Measurements from ENCODE around the gene RAB44. TPM values are rescaled to one million over a fixed set of nuclear protein-coding genes. Genes with fewer than 3 reads are reported as not detected.

The RAB44 gene
- total and polyA plus RNA-seq, 8 donors = 0.04 to 0.14 (median 0.09) TPM; not detected in 1

DNA sequence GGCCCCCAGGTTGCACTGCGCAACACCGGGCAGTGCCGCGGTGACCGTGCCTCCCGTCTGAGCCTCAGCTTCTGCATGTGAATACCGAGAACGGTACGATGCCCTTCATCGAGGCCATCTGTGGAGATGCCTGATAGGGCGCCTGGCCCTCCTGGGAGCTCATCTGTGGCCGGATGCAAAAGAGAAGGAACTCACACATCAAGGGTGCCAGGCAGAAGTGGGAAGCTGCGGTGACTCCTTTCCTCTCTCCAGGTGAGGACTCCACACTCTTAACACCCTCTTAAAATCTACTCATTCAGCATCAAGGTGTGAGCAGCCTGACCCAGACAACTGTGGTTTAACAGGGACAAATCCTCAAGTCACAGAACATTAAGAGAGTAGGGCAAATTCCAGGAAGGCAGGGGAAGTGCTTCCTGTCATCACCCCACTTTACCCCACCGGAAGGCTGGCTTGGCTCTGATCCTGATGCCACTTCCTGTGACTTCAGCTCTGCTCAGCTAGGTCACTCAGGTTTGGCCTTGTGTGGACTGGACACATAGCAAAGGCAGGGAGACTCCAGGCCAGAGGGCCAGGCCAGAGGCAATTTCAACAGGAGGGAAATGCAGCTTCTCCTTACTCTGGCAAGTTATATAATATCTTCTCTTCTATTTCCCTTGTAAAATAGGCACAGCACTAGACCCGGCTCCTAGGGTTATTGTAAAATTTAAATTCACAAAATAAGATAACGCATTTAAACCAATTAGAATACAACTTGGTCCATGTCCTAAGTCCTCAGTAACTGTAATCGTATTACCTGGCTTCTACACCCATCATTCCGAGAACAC is 72.3 kb downstream of the RAB44 start:
- no peak overlapping the region for H3K4me3 ChIP-seq
- ATAC-seq (no peak), FAIRE-seq (no peak), DNase-seq (no peak)
- no peaks in the 10 kb centered on the region for H3K36me3 ChIP-seq
- TF ChIP-seq, protein P1, sequence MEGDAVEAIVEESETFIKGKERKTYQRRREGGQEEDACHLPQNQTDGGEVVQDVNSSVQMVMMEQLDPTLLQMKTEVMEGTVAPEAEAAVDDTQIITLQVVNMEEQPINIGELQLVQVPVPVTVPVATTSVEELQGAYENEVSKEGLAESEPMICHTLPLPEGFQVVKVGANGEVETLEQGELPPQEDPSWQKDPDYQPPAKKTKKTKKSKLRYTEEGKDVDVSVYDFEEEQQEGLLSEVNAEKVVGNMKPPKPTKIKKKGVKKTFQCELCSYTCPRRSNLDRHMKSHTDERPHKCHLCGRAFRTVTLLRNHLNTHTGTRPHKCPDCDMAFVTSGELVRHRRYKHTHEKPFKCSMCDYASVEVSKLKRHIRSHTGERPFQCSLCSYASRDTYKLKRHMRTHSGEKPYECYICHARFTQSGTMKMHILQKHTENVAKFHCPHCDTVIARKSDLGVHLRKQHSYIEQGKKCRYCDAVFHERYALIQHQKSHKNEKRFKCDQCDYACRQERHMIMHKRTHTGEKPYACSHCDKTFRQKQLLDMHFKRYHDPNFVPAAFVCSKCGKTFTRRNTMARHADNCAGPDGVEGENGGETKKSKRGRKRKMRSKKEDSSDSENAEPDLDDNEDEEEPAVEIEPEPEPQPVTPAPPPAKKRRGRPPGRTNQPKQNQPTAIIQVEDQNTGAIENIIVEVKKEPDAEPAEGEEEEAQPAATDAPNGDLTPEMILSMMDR (IDR thresholded peaks at IDR 0.05) = no peak
- H3K4me1 ChIP-seq = peaks cover 0 to 5% (median 0%) of the 10 kb centered on the region in 3 donors
- no peak overlapping the region for H3K27ac ChIP-seq
- intact Hi-C loops (cut with DNase I) = loop anchor here in 2 of 3 donors (5.0 to 10.0 kb wide), 4 partner anchors 77 to 445 kb away; no protein-coding TSS in a partner anchor
- no peaks in the 10 kb centered on the region for H3K9me3 ChIP-seq
- H3K27me3 ChIP-seq = no peaks in the 10 kb centered on the region
- WGBS, 2 donors = 87 to 89% methylated on average over 18 of the region's 18 CpGs

DNA sequence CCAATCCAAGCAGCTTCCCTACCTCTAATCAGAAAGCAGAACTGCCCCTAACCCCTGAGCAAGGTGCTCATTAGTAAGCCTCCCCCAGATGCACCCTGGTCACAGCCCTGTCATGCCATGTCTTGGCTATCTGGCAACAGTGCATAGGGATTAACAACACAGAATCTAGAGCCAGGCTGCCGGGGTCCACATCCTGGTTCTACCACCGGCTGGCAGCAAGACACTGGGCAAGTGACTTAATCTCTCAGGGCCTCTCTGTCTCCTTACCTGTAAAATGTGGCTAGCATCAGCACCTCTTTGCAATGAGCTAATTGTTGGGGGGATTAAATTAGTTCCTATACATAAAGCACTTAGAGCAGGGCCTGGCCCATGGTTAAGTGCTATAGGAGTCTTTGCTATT is 73.5 kb downstream of the RAB44 start:
- FAIRE-seq = no peak
- DNase-seq = no peak
- WGBS, 2 donors = 94 to 96% methylated on average over 2 of the region's 2 CpGs

DNA sequence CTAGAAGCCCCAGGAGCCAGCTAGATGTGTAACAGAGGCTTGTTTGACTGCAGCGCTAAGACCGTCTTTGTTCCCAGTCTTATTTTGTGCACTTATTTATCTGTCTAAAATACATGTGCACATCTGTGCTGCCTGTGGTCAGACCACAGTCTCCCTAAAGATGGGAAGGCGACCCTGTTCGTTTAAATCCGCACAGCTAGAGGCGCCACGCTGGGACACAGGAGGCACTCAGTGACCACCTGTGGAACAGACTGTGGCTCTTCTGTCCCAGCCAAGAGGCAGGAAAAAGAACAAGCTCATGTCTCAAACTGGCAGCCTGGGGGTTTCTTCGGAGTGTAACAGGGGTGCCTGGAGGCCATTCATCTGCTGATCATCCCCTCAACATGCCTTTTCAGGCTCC is 74.8 kb downstream of the RAB44 start:
- intact Hi-C loops (cut with DNase I) = loop anchor here in 1 of 3 donors (10.0 kb wide), 1 partner anchor 432 kb away; no protein-coding TSS in a partner anchor
- TF ChIP-seq, protein P1 (IDR thresholded peaks at IDR 0.05) = no peak
- no peak for FAIRE-seq
- DNase-seq = no peak
- Histone ChIP-seq H3K4me3 (no peak overlapping the region), H3K27ac (no peak overlapping the region), H3K27me3 (no peaks in the 10 kb centered on the region), H3K4me1 (peaks cover 0 to 5% (median 0%) of the 10 kb centered on the region in 3 donors), H3K36me3 (no peaks in the 10 kb centered on the region), H3K9me3 (no peaks in the 10 kb centered on the region)
- ATAC-seq = no peak
- 92 to 95% methylated on average over 8 of the region's 8 CpGs for WGBS, 2 donors

More for the DNA sequence above, 73.5 kb downstream of the RAB44 start:
- no peak for ATAC-seq
- Histone ChIP-seq H3K27ac (no peak overlapping the region), H3K36me3 (no peaks in the 10 kb centered on the region), H3K4me3 (no peak overlapping the region), H3K9me3 (no peaks in the 10 kb centered on the region), H3K4me1 (peaks cover 0 to 5% (median 0%) of the 10 kb centered on the region in 3 donors), H3K27me3 (no peaks in the 10 kb centered on the region)
- intact Hi-C loops (cut with DNase I) = loop anchor here in 1 of 3 donors (10.0 kb wide), 1 partner anchor 434 kb away; no protein-coding TSS in a partner anchor
- TF ChIP-seq, protein P1 (IDR thresholded peaks at IDR 0.05) = no peak

DNA sequence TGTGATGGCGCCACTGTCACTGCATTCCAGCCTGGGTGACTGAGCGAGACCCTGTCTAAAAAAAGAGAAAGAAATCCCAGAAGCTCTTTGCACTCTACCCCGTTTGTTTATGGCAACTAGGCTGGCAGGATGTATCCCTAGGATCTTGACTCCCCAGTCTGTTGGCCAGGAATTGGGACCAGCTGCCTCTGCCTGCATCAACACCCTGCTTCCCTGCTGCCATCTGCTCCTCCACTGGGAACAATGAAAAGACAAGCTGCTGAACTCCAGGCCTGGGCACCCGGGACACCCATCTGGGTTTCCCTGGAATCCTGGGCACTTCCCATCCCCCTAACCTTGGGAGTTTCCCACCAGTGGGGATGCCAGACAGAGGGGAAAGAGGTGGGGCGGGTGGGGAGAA is 76.7 kb downstream of the RAB44 start:
- Histone ChIP-seq H3K27me3 (no peaks in the 10 kb centered on the region), H3K27ac (no peak overlapping the region), H3K4me3 (no peak overlapping the region), H3K36me3 (no peaks in the 10 kb centered on the region), H3K4me1 (peaks cover 0 to 1% (median 0%) of the 10 kb centered on the region in 3 donors), H3K9me3 (no peaks in the 10 kb centered on the region)
- TF ChIP-seq, protein P1 (IDR thresholded peaks at IDR 0.05) = no peak
- 85 to 90% methylated on average over 5 of the region's 5 CpGs for WGBS, 2 donors
- DNase-seq (no peak), ATAC-seq (no peak), FAIRE-seq (no peak)
- intact Hi-C loops (cut with DNase I) = loop anchor here in 1 of 3 donors (10.0 kb wide), 1 partner anchor 430 kb away; no protein-coding TSS in a partner anchor

Data from pancreas (tissue), 10 donors.